ENCODE data around the gene SYNPO.
A peak's percentile ranks its signal among the peaks of the same experiment; 100 is the strongest.

The SYNPO gene

GRCh38 chr5:150618163-150618562 lies 22.3 kb upstream of the SYNPO start:
- H3K27ac ChIP-seq, result peak overlapping the region in 1 of 11 experiments; percentile 21; a peak in 1 of 22 replicates
- no peaks in the 10 kb centered on the region for H4K20me1 ChIP-seq
- H3K4me3 ChIP-seq, result no peak overlapping the region
- no peak for TF ChIP-seq Cebpa-rat (IDR thresholded peaks at IDR 0.05)
- peaks cover 0 to 21% (median 0%) of the 10 kb centered on the region in 11 experiments; a peak in 4 of 22 replicates for H3K27me3 ChIP-seq
- H3K9ac ChIP-seq, result peak overlapping the region in 3 of 11 experiments; percentile 3 to 39 (median 38); a peak in 4 of 22 replicates
- H3K4me2 ChIP-seq, result peak overlapping the region in 10 of 11 experiments; percentile 55 to 93 (median 76); a peak in 18 of 22 replicates
- H3K9me3 ChIP-seq (replicated peaks in 1 of 11), result no peaks in the 10 kb centered on the region
- peaks cover 46 to 100% (median 98%) of the 10 kb centered on the region in 10 experiments for H3K4me1 ChIP-seq
- H3K36me3 ChIP-seq, result no peaks in the 10 kb centered on the region

GRCh38 chr5:150618588-150619281 lies 21.7 kb upstream of the SYNPO start:
- no peak for TF ChIP-seq Cebpa-rat (IDR thresholded peaks at IDR 0.05)
- H3K4me2 ChIP-seq, result peak overlapping the region; percentile 55 to 93 (median 73)
- H3K27me3 ChIP-seq, result peaks cover 0 to 21% (median 0%) of the 10 kb centered on the region in 11 experiments; a peak in 4 of 22 replicates
- H3K36me3 ChIP-seq, result no peaks in the 10 kb centered on the region
- peaks cover 52 to 100% (median 98%) of the 10 kb centered on the region in 10 experiments for H3K4me1 ChIP-seq
- no peaks in the 10 kb centered on the region for H4K20me1 ChIP-seq
- H3K27ac ChIP-seq, result peak overlapping the region in 2 of 11 experiments; percentile 2 to 21; a peak in 2 of 22 replicates
- no peak overlapping the region for H3K4me3 ChIP-seq
- peak overlapping the region in 4 of 11 experiments; percentile 3 to 39 (median 32); a peak in 4 of 22 replicates for H3K9ac ChIP-seq
- H3K9me3 ChIP-seq (replicated peaks in 1 of 11), result no peaks in the 10 kb centered on the region

GRCh38 chr5:150619359-150620230 lies 20.9 kb upstream of the SYNPO start:
- H3K27ac ChIP-seq, result 0 out of 22 replicates have a peak overlapping the region, but pooled peaks of 1 of the 11 experiments have one; percentile 8
- H3K4me3 ChIP-seq, result no peak overlapping the region
- TF ChIP-seq Cebpa-rat (IDR thresholded peaks at IDR 0.05), result no peak
- no peaks in the 10 kb centered on the region for H4K20me1 ChIP-seq
- H3K4me1 ChIP-seq, result peaks cover 55 to 98% (median 95%) of the 10 kb centered on the region in 10 experiments
- peak overlapping the region; percentile 55 to 93 (median 73) for H3K4me2 ChIP-seq
- H3K9ac ChIP-seq, result peak overlapping the region in 4 of 11 experiments; percentile 3 to 38 (median 24); a peak in 5 of 22 replicates
- no peaks in the 10 kb centered on the region for H3K9me3 ChIP-seq (replicated peaks in 1 of 11)
- H3K36me3 ChIP-seq, result no peaks in the 10 kb centered on the region
- peaks cover 0 to 21% (median 0%) of the 10 kb centered on the region in 11 experiments; a peak in 4 of 22 replicates for H3K27me3 ChIP-seq

GRCh38 chr5:150621301-150621700 lies 19.2 kb upstream of the SYNPO start:
- H3K4me1 ChIP-seq, result peaks cover 53 to 97% (median 94%) of the 10 kb centered on the region in 10 experiments

GRCh38 chr5:150622157-150622556 lies 18.3 kb upstream of the SYNPO start:
- Histone ChIP-seq H3K4me1 (peaks cover 60 to 97% (median 94%) of the 10 kb centered on the region in 10 experiments), H3K4me3 (no peak overlapping the region), H3K9ac (0 out of 22 replicates have a peak overlapping the region, but pooled peaks of 1 of the 11 experiments have one; percentile 0), H4K20me1 (no peaks in the 10 kb centered on the region; a peak in 3 of 22 replicates), H3K9me3 (replicated peaks in 1 of 11) (no peaks in the 10 kb centered on the region), H3K27me3 (peaks cover 0 to 18% (median 0%) of the 10 kb centered on the region in 11 experiments; a peak in 5 of 22 replicates), H3K36me3 (no peaks in the 10 kb centered on the region), H3K4me2 (peak overlapping the region in 10 of 11 experiments; percentile 72 to 89 (median 82); a peak in 19 of 22 replicates), H3K27ac (0 out of 22 replicates have a peak overlapping the region, but pooled peaks of 1 of the 11 experiments have one; percentile 4)
- no peak for TF ChIP-seq Cebpa-rat (IDR thresholded peaks at IDR 0.05)

More at GRCh38 chr5:150621301-150621700, 19.2 kb upstream of the SYNPO start:
- Histone ChIP-seq H3K9ac (no peak overlapping the region), H3K27ac (peak overlapping the region in 1 of 11 experiments; percentile 4; a peak in 1 of 22 replicates), H3K27me3 (peaks cover 0 to 19% (median 0%) of the 10 kb centered on the region in 11 experiments; a peak in 5 of 22 replicates), H3K36me3 (no peaks in the 10 kb centered on the region), H3K4me3 (0 out of 20 replicates have a peak overlapping the region, but pooled peaks of 1 of the 10 experiments have one; percentile 11), H3K4me2 (peak overlapping the region in 9 of 11 experiments; percentile 6 to 89 (median 81); a peak in 17 of 22 replicates), H4K20me1 (no peaks in the 10 kb centered on the region; a peak in 1 of 22 replicates), H3K9me3 (replicated peaks in 1 of 11) (no peaks in the 10 kb centered on the region)
- TF ChIP-seq Cebpa-rat (IDR thresholded peaks at IDR 0.05), result no peak

- TF ChIP-seq Cebpa-rat (IDR thresholded peaks at IDR 0.05), result no peak
- Histone ChIP-seq H3K9ac (peak overlapping the region in 5 of 11 experiments; percentile 5 to 60 (median 37); a peak in 3 of 22 replicates), H3K4me3 (peak overlapping the region in 4 of 10 experiments; percentile 32 to 55 (median 44); a peak in 3 of 20 replicates), H3K4me1 (peaks cover 72 to 97% (median 94%) of the 10 kb centered on the region in 10 experiments), H3K27ac (peak overlapping the region in 5 of 11 experiments; percentile 11 to 44 (median 29); a peak in 4 of 22 replicates), H3K9me3 (replicated peaks in 1 of 11) (no peaks in the 10 kb centered on the region), H3K27me3 (peaks cover 0 to 18% (median 0%) of the 10 kb centered on the region in 11 experiments; a peak in 5 of 22 replicates), H4K20me1 (no peaks in the 10 kb centered on the region; a peak in 3 of 22 replicates), H3K36me3 (no peaks in the 10 kb centered on the region), H3K4me2 (peak overlapping the region; percentile 72 to 90 (median 82))
Observed at GRCh38 chr5:150623152-150623877, 17.1 kb upstream of the SYNPO start.

GRCh38 chr5:150623878-150624216 lies 16.6 kb upstream of the SYNPO start:
- Histone ChIP-seq H3K36me3 (no peaks in the 10 kb centered on the region), H3K27ac (peak overlapping the region in 4 of 11 experiments; percentile 2 to 44 (median 29); a peak in 7 of 22 replicates), H3K4me2 (peak overlapping the region; percentile 72 to 90 (median 82)), H3K9me3 (replicated peaks in 1 of 11) (no peaks in the 10 kb centered on the region), H3K4me1 (peaks cover 71 to 97% (median 94%) of the 10 kb centered on the region in 10 experiments), H3K4me3 (peak overlapping the region in 9 of 10 experiments; percentile 32 to 73 (median 43); a peak in 12 of 20 replicates), H3K9ac (peak overlapping the region in 7 of 11 experiments; percentile 5 to 63 (median 37); a peak in 6 of 22 replicates), H4K20me1 (no peaks in the 10 kb centered on the region; a peak in 3 of 22 replicates), H3K27me3 (peaks cover 0 to 18% (median 0%) of the 10 kb centered on the region in 11 experiments; a peak in 5 of 22 replicates)
- no peak for TF ChIP-seq Cebpa-rat (IDR thresholded peaks at IDR 0.05)
